HepG2 (cell line): ENCODE results near the gene TMEM41A. TPM values are rescaled to one million over a fixed set of nuclear protein-coding genes. Genes with fewer than 3 reads are reported as not detected.
A peak's percentile ranks its signal among the peaks of the same experiment; 100 is the strongest.

Source experiments
- ATAC-seq: fragments of 200-7000 bp; cut with Tn5 transposase; 3 replicates; pipeline ENCODE4 v1.9.1; 2020; ENCODE audit warnings: mild to moderate bottlenecking, moderate library complexity
- BruUV-seq: library from RNA; stranded (reverse); fragments of 400-500 nt; replicated peaks from 2 replicates; lab custom pipeline; 2021; lab: Mats Ljungman, UMichigan
- CTCF ChIA-PET: fragments of 300-600 bp; formaldehyde crosslinking; extraction: SDS; loops from one replicate; lab custom pipeline; 2021; ENCODE audit warnings: low total read pairs, inconsistent platforms, low intra/inter-chr PET ratio; lab: Yijun Ruan, JAX
- POLR2A ChIA-PET: fragments of 350-600 bp; sonication (Branson Sonifier 250); formaldehyde crosslinking; loops from one replicate; lab custom pipeline; 2020; ENCODE audit warnings: antibody characterized with exemption, inconsistent platforms; lab: Yijun Ruan, JAX
- DNase-seq: peaks from one replicate; pipeline ENCODE4 v3.0.0-alpha.2; 2015; ENCODE audit warnings: low spot score
- FAIRE-seq: peaks from 3 replicates; lab custom pipeline; 2011; peaks lifted over from hg19 to GRCh38; lab: Jason Lieb, UNC
- H2AFZ ChIP-seq: one replicate; pipeline ENCODE4 v1.6.1; 2011; ENCODE audit warnings: low read length, inconsistent platforms
- H3K27ac ChIP-seq: fragments of 300-600 bp; 3 replicates; pipeline ENCODE4 v1.8.0; 2011; ENCODE audit warnings: mixed run types, mild to moderate bottlenecking, mixed read lengths, low read length, inconsistent platforms; ENCODE audit not compliant: insufficient read depth; ENCODE audit errors: extremely low read length
- H3K27me3 ChIP-seq, 2 experiments: fragments of 200-600 bp in 1 of 2; 2 replicates in 1 of 2; 3 replicates in 1 of 2; pipeline versions ENCODE4 v1.6.0 to v1.8.0; 2011; ENCODE audit warnings: low read length in 2 of 2, mild to moderate bottlenecking in 2 of 2, moderate library complexity in 2 of 2, inconsistent platforms in 1 of 2; ENCODE audit not compliant: insufficient read depth in 2 of 2, control insufficient read depth in 1 of 2
- H3K36me3 ChIP-seq, 2 experiments: fragments of 200-600 bp in 1 of 2; replicated peaks in 1 of 2; 2 replicates in 1 of 2; 3 replicates in 1 of 2; pipeline versions ENCODE4 v1.5.1 to v1.8.0; 2011; ENCODE audit warnings: low read length in 2 of 2, inconsistent platforms in 1 of 2; ENCODE audit not compliant: insufficient read depth in 2 of 2, control insufficient read depth in 1 of 2
- H3K4me1 ChIP-seq: 2 replicates; pipeline ENCODE4 v1.5.1; 2012; ENCODE audit warnings: low read length, inconsistent platforms; ENCODE audit not compliant: insufficient read depth
- H3K4me2 ChIP-seq: 2 replicates; pipeline ENCODE4 v1.6.0; 2011; ENCODE audit warnings: low read depth, low read length, inconsistent platforms
- H3K4me3 ChIP-seq, 3 experiments: fragments of 200-600 bp in 1 of 3; sonication (generic), shearing (Covaris generic) in 1 of 3; replicated peaks in 1 of 3; 2 replicates each; pipeline ENCODE4 v1.5.1; 2011 to 2016; ENCODE audit warnings: low read length in 3 of 3, inconsistent platforms in 2 of 3, low read depth in 2 of 3, mild to moderate bottlenecking in 2 of 3, control low read depth in 1 of 3, mixed read lengths in 1 of 3; ENCODE audit not compliant: insufficient read depth in 1 of 3
- H3K79me2 ChIP-seq: one replicate; pipeline ENCODE4 v1.6.1; 2011; ENCODE audit warnings: low read length, inconsistent platforms; ENCODE audit not compliant: insufficient read depth
- H3K9ac ChIP-seq: 2 replicates; pipeline ENCODE4 v1.6.0; 2011; ENCODE audit warnings: mild to moderate bottlenecking, low read depth, low read length, inconsistent platforms; ENCODE audit not compliant: insufficient read depth
- H3K9me3 ChIP-seq: 2 replicates; pipeline ENCODE4 v1.5.1; 2012; ENCODE audit warnings: mild to moderate bottlenecking, low read length
- H4K20me1 ChIP-seq: 2 replicates; pipeline ENCODE4 v1.6.0; 2011; ENCODE audit warnings: inconsistent platforms, mild to moderate bottlenecking, low read length, moderate library complexity; ENCODE audit not compliant: insufficient read depth
- CBFB ChIP-seq: sonication (generic); formaldehyde crosslinking; IDR thresholded peaks from 2 replicates; pipeline ENCODE4 v1.4.0; 2020; ENCODE audit warnings: missing genetic modification reagents
- KLF12 ChIP-seq: sonication (generic); formaldehyde crosslinking; IDR thresholded peaks from 2 replicates; pipeline ENCODE4 v1.4.0; 2020; ENCODE audit warnings: missing genetic modification reagents, borderline replicate concordance
- REXO4 ChIP-seq: sonication (generic); formaldehyde crosslinking; IDR thresholded peaks from 2 replicates; pipeline ENCODE4 v1.8.0; 2022; ENCODE audit warnings: missing genetic modification reagents, mild to moderate bottlenecking, borderline replicate concordance
- RNF2 ChIP-seq: fragments of 450-650 bp; conservative IDR thresholded peaks from 2 replicates; pipeline ENCODE4 v1.6.1; 2016; ENCODE audit warnings: low read depth
- THAP8 ChIP-seq: sonication (generic); formaldehyde crosslinking; IDR thresholded peaks from 2 replicates; pipeline ENCODE4 v1.5.1; 2020; ENCODE audit warnings: missing genetic modification reagents, mild to moderate bottlenecking, borderline replicate concordance
- TRIM22 ChIP-seq: fragments of 450-650 bp; IDR thresholded peaks from 2 replicates; pipeline ENCODE4 v1.6.1; 2017
- ZNF569 ChIP-seq: sonication (generic); formaldehyde crosslinking; IDR thresholded peaks from 2 replicates; pipeline ENCODE4 v1.5.0; 2020; ENCODE audit warnings: mild to moderate bottlenecking, missing genetic modification reagents, moderate library complexity, borderline replicate concordance
- ZNF782 ChIP-seq: sonication (generic); formaldehyde crosslinking; IDR thresholded peaks from 2 replicates; pipeline ENCODE4 v1.4.0; 2020; ENCODE audit warnings: missing genetic modification reagents, mild to moderate bottlenecking, borderline replicate concordance
- ZSCAN31 ChIP-seq: sonication (generic); formaldehyde crosslinking; IDR thresholded peaks from 2 replicates; pipeline ENCODE4 v1.5.0; 2020; ENCODE audit warnings: low read depth, mild to moderate bottlenecking, missing genetic modification reagents
- WGBS: methylation state at CpG from one replicate; pipeline ENCODE4 v1.1.6; 2017; ENCODE audit warnings: low lambda C conversion rate; 5-methylcytosine and 5-hydroxymethylcytosine counted together
- in situ Hi-C: cut with HindIII; loops from 2 replicates; pipeline ENCODE4 v1.10.0; 2017; ENCODE audit warnings: low pct_unique_long_range_greater_than_20kb; ENCODE audit not compliant: extremely low pct_ligation_motif_present
- intact Hi-C: fragments of 100-400 bp; cut with micrococcal nuclease; formaldehyde crosslinking; loops from one replicate; pipeline ENCODE4 v1.10.0; 2022; ENCODE audit not compliant: unreplicated experiment
- polyA plus RNA-seq, 8 experiments: library from polyadenylated mRNA; depleted of rRNA in 3 of 8; stranded (reverse) in 7 of 8; unstranded in 1 of 8; fragments of >200 nt; fragmentation: Illumina TruSeq in 4 of 8; extraction: Trizol in 4 of 8; gene quantifications; 2 replicates each; pipeline versions ENCODE4 v1.2.1 to v1.2.3, GENCODE V29; 2011 to 2016; ENCODE audit warnings: low read depth in 4 of 8, missing spikeins in 1 of 8, mixed read lengths in 1 of 8; ENCODE audit not compliant: insufficient read depth in 1 of 8
- total RNA-seq, 5 experiments: library from RNA; depleted of rRNA; stranded (reverse); fragments of >200 nt; fragmentation: Illumina TruSeq; extraction: Trizol; gene quantifications; 2 replicates each; pipeline ENCODE4 v1.2.3, GENCODE V29; 2016; ENCODE audit warnings: low read depth in 1 of 5
- TF ChIP-seq, protein P1 (sequence below): IDR thresholded peaks from 2 replicates; pipeline ENCODE4 v1.6.1; 2016; ENCODE audit warnings: low read depth, missing genetic modification reagents, missing compliant biosample characterization
- TF ChIP-seq, protein P2 (sequence below): sonication (generic); formaldehyde crosslinking; IDR thresholded peaks from 2 replicates; pipeline ENCODE4 v1.5.0; 2020; ENCODE audit warnings: mild to moderate bottlenecking, low read depth, missing genetic modification reagents, borderline replicate concordance

The TMEM41A gene
- total and polyA plus RNA-seq, 2 of the 13 experiments (the other 11 are each of a cell fraction or from before 2014, with no cell fraction given) = 30.0 to 40.0 TPM

DNA sequence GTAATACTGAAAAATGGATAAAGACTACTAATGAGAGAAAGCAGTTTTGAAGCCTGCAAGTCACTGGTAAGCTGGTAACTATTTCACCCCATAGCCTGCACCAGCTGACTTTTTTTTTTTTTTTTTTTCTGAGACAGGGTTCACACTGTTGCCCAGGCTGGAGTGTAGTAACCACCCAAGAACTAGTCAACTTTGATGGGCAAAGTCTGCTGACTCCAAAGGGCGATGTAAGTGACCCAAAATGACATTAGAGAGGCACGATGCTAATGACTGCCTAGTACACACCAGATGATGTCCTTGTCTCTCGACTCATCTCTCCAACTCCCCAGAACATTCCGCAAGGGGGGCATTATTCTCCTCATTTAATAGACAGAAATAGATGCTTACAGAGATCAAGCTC, 12.9 kb upstream of the TMEM41A start (continued):
- TF ChIP-seq, protein P1, sequence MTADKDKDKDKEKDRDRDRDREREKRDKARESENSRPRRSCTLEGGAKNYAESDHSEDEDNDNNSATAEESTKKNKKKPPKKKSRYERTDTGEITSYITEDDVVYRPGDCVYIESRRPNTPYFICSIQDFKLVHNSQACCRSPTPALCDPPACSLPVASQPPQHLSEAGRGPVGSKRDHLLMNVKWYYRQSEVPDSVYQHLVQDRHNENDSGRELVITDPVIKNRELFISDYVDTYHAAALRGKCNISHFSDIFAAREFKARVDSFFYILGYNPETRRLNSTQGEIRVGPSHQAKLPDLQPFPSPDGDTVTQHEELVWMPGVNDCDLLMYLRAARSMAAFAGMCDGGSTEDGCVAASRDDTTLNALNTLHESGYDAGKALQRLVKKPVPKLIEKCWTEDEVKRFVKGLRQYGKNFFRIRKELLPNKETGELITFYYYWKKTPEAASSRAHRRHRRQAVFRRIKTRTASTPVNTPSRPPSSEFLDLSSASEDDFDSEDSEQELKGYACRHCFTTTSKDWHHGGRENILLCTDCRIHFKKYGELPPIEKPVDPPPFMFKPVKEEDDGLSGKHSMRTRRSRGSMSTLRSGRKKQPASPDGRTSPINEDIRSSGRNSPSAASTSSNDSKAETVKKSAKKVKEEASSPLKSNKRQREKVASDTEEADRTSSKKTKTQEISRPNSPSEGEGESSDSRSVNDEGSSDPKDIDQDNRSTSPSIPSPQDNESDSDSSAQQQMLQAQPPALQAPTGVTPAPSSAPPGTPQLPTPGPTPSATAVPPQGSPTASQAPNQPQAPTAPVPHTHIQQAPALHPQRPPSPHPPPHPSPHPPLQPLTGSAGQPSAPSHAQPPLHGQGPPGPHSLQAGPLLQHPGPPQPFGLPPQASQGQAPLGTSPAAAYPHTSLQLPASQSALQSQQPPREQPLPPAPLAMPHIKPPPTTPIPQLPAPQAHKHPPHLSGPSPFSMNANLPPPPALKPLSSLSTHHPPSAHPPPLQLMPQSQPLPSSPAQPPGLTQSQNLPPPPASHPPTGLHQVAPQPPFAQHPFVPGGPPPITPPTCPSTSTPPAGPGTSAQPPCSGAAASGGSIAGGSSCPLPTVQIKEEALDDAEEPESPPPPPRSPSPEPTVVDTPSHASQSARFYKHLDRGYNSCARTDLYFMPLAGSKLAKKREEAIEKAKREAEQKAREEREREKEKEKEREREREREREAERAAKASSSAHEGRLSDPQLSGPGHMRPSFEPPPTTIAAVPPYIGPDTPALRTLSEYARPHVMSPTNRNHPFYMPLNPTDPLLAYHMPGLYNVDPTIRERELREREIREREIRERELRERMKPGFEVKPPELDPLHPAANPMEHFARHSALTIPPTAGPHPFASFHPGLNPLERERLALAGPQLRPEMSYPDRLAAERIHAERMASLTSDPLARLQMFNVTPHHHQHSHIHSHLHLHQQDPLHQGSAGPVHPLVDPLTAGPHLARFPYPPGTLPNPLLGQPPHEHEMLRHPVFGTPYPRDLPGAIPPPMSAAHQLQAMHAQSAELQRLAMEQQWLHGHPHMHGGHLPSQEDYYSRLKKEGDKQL (CRISPR knock-in tag) = no peak
- TF ChIP-seq ZNF782 = no peak

DNA sequence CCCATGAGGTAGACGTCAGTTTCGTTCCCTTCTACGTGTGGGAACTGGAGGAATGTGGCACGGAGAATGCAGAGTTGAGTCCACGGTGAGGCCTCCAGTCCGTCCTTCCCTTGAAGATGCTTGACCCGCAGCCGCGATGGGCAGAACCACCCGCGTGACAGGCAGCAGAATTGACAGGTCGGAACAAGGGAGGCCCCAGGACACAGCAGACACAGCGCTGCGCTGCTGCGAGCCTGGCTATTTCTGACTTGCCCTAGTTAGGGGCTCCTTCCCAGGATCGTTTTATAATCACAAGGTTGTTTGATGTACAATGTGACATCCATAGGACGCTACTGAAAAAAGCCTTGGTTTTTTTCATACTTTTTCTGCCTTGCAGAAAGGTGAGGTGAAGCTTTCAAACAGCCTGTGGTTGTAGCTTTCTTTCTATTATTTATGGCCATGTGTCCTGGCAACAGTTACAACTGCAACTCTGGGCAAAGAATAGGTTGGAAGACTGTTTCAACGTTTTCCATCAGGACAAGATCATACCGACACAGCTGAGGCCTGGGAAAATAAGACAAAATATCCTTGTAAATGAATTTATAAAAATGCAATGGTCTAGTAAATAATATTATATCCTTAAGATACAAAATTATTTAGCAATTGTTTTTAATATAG, 9.6 kb upstream of the TMEM41A start:
- no peak for FAIRE-seq
- in situ Hi-C loops = no loop called here
- no TSS peak for BruUV-seq

More for the DNA sequence above, 9.6 kb upstream of the TMEM41A start:
- Histone ChIP-seq H3K36me3 (no peaks in the 10 kb centered on the region), H3K4me2 (no peak overlapping the region), H3K4me1 (peaks cover 6% of the 10 kb centered on the region), H4K20me1 (no peaks in the 10 kb centered on the region), H3K27ac (no peak overlapping the region), H3K79me2 (no peaks in the 10 kb centered on the region), H3K9ac (no peak overlapping the region), H3K4me3 (no peak overlapping the region), H2AFZ (no peak overlapping the region), H3K27me3 (no peaks in the 10 kb centered on the region; a peak in 1 of 5 replicates), H3K9me3 (no peaks in the 10 kb centered on the region)
- ATAC-seq (peak; percentile 27; the same call in 2 of the 3 replicates), DNase-seq (no peak)
- TF ChIP-seq ZNF569 (CRISPR knock-in tag) (no peak), THAP8 (CRISPR knock-in tag) (no peak), TRIM22 (no peak), ZSCAN31 (CRISPR knock-in tag) (no peak), REXO4 (CRISPR knock-in tag) (no peak), KLF12 (CRISPR knock-in tag) (no peak), CBFB (no peak), RNF2 (no peak)
- TF ChIP-seq, protein P2, sequence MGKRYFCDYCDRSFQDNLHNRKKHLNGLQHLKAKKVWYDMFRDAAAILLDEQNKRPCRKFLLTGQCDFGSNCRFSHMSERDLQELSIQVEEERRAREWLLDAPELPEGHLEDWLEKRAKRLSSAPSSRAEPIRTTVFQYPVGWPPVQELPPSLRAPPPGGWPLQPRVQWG (CRISPR knock-in tag) = no peak
- CTCF ChIA-PET = no interaction called here
- POLR2A ChIA-PET = no interaction called here
- WGBS = 62% methylated on average over 13 of the region's 19 CpGs
- intact Hi-C loops = loop anchor here (10.0 kb wide), 1 partner anchor 46 kb away; the partner anchor contains the start of gene LIPH
